Measurements from ENCODE around the gene PHLDA2. TPM values are rescaled to one million over a fixed set of nuclear protein-coding genes. Genes with fewer than 3 reads are reported as not detected.
A peak's percentile ranks its signal among the peaks of the same experiment; 100 is the strongest.

PHLDA2 gene
- total and polyA plus RNA-seq, 2 donors from 2014 or later = 9.0 to 19.7 TPM

GRCh38 chr11:2921742-2922493 is 7.3 kb downstream of the PHLDA2 start:
- no peak overlapping the region for H3K27ac ChIP-seq (ENCODE audit: low read depth in 2 of 2, low read length in 2 of 2)
- H3K4me1 ChIP-seq (ENCODE audit: control insufficient read depth in 2 of 3, insufficient read depth in 2 of 3, low read depth in 1 of 3, low read length in 3 of 3) = peaks cover 0 to 4% (median 2%) of the 10 kb centered on the region in 3 donors
- no peaks in the 10 kb centered on the region for H3K9me3 ChIP-seq (ENCODE audit: control insufficient read depth in 2 of 3, insufficient read depth in 1 of 3, low read length in 3 of 3)
- no peak overlapping the region for H3K9ac ChIP-seq (ENCODE audit: low read length in 3 of 3)
- H3K4me3 ChIP-seq (ENCODE audit: low read length in 3 of 3) = no peak overlapping the region
- no peaks in the 10 kb centered on the region for H3K36me3 ChIP-seq (ENCODE audit: control insufficient read depth in 2 of 3, insufficient read depth in 3 of 3, low read length in 3 of 3)
- H3K27me3 ChIP-seq (ENCODE audit: control insufficient read depth, insufficient read depth, low read length) = no peaks in the 10 kb centered on the region
- DNase-seq (peak in 1 of 5 donors; percentile 68), FAIRE-seq (no peak)
- intact Hi-C loops (cut with DNase I) = no loop called here
- no peak for TF ChIP-seq CTCF (IDR thresholded peaks at IDR 0.05; ENCODE audit: borderline replicate concordance, extremely low read depth, insufficient read depth)

GRCh38 chr11:2921261-2921660 is 8.0 kb downstream of the PHLDA2 start:
- H3K27ac ChIP-seq (ENCODE audit: low read depth in 2 of 2, low read length in 2 of 2) = no peak overlapping the region
- H3K4me3 ChIP-seq (ENCODE audit: low read length in 3 of 3) = no peak overlapping the region
- intact Hi-C loops (cut with DNase I) = no loop called here
- H3K9ac ChIP-seq (ENCODE audit: low read length in 3 of 3) = no peak overlapping the region
- H3K27me3 ChIP-seq (ENCODE audit: control insufficient read depth, insufficient read depth, low read length) = no peaks in the 10 kb centered on the region
- no peaks in the 10 kb centered on the region for H3K36me3 ChIP-seq (ENCODE audit: control insufficient read depth in 2 of 3, insufficient read depth in 3 of 3, low read length in 3 of 3)
- no peak for FAIRE-seq
- no peak for TF ChIP-seq CTCF (IDR thresholded peaks at IDR 0.05; ENCODE audit: borderline replicate concordance, extremely low read depth, insufficient read depth)
- H3K9me3 ChIP-seq (ENCODE audit: control insufficient read depth in 2 of 3, insufficient read depth in 1 of 3, low read length in 3 of 3) = no peaks in the 10 kb centered on the region
- H3K4me1 ChIP-seq (ENCODE audit: control insufficient read depth in 2 of 3, insufficient read depth in 2 of 3, low read depth in 1 of 3, low read length in 3 of 3) = peaks cover 0 to 4% (median 2%) of the 10 kb centered on the region in 3 donors
- DNase-seq = no peak

- no peak for TF ChIP-seq CTCF (IDR thresholded peaks at IDR 0.05; ENCODE audit: borderline replicate concordance, extremely low read depth, insufficient read depth)
- peak in 1 of 5 donors; percentile 63 for DNase-seq
Measured at GRCh38 chr11:2920343-2920742, 8.9 kb downstream of the PHLDA2 start.

More at GRCh38 chr11:2920343-2920742, 8.9 kb downstream of the PHLDA2 start:
- no peaks in the 10 kb centered on the region for H3K27me3 ChIP-seq (ENCODE audit: control insufficient read depth, insufficient read depth, low read length)
- no peak overlapping the region for H3K27ac ChIP-seq (ENCODE audit: low read depth in 2 of 2, low read length in 2 of 2)
- intact Hi-C loops (cut with DNase I) = no loop called here
- no peak overlapping the region for H3K9ac ChIP-seq (ENCODE audit: low read length in 3 of 3)
- no peak for FAIRE-seq
- no peaks in the 10 kb centered on the region for H3K9me3 ChIP-seq (ENCODE audit: control insufficient read depth in 2 of 3, insufficient read depth in 1 of 3, low read length in 3 of 3)
- H3K36me3 ChIP-seq (ENCODE audit: control insufficient read depth in 2 of 3, insufficient read depth in 3 of 3, low read length in 3 of 3) = no peaks in the 10 kb centered on the region
- peaks cover 0 to 4% (median 2%) of the 10 kb centered on the region in 3 donors for H3K4me1 ChIP-seq (ENCODE audit: control insufficient read depth in 2 of 3, insufficient read depth in 2 of 3, low read depth in 1 of 3, low read length in 3 of 3)
- no peak overlapping the region for H3K4me3 ChIP-seq (ENCODE audit: low read length in 3 of 3)
